GM12878 (cell line): Measurements from ENCODE around the gene RALBP1. TPM values are rescaled to one million over a fixed set of nuclear protein-coding genes. Genes with fewer than 3 reads are reported as not detected.

Source experiments
- ATAC-seq: fragments of 200-7000 bp; cut with Tn5 transposase; 3 replicates; pipeline ENCODE4 v1.9.1; 2020; ENCODE audit warnings: mild to moderate bottlenecking, moderate library complexity
- BruUV-seq: library from RNA; stranded (reverse); fragments of 400-500 nt; replicated peaks from 2 replicates; lab custom pipeline; 2021; lab: Mats Ljungman, UMichigan
- CTCF ChIA-PET: fragments of 300-600 bp; sonication (Branson Sonifier 250); formaldehyde crosslinking; extraction: SDS; loops from one replicate; lab custom pipeline; 2021; ENCODE audit warnings: inconsistent platforms; lab: Yijun Ruan, JAX
- POLR2A ChIA-PET: fragments of 350-600 bp; formaldehyde crosslinking; extraction: SDS; loops from one replicate; lab custom pipeline; 2021; ENCODE audit warnings: inconsistent platforms; lab: Charles Lee
- RAD21 ChIA-PET: fragments of 300-600 bp; sonication (Branson Sonifier 250); formaldehyde crosslinking; loops from one replicate; lab custom pipeline; 2023; ENCODE audit warnings: antibody characterized with exemption; ENCODE audit not compliant: unreplicated experiment; lab: Charles Lee
- SMC1A ChIA-PET: fragments of 300-600 bp; sonication (Branson Sonifier 250); formaldehyde crosslinking; loops from one replicate; lab custom pipeline; 2023; ENCODE audit not compliant: unreplicated experiment, uncharacterized antibody; lab: Charles Lee
- DNase-seq: peaks from one replicate; pipeline ENCODE4 v3.0.0-alpha.2; 2011; ENCODE audit warnings: low read depth, low spot score
- FAIRE-seq: peaks from 3 replicates; lab custom pipeline; 2011; peaks lifted over from hg19 to GRCh38; lab: Jason Lieb, UNC
- H2AFZ ChIP-seq: 2 replicates; pipeline ENCODE4 v1.6.0; 2011; ENCODE audit warnings: low read depth, low read length, control low read depth; ENCODE audit not compliant: control insufficient read depth
- H3K27ac ChIP-seq: 2 replicates; pipeline ENCODE4 v1.5.1; 2011; ENCODE audit warnings: control low read depth; ENCODE audit not compliant: control insufficient read depth, insufficient read depth
- H3K27me3 ChIP-seq, 2 experiments: replicated peaks in 1 of 2; 2 replicates each; pipeline versions ENCODE4 v1.6.0 to v1.6.1; 2011; ENCODE audit warnings: low read length in 1 of 2; ENCODE audit not compliant: control insufficient read depth in 2 of 2, insufficient read depth in 2 of 2
- H3K36me3 ChIP-seq, 2 experiments: 2 replicates each; pipeline ENCODE4 v1.5.1; 2011; ENCODE audit warnings: low read length in 1 of 2; ENCODE audit not compliant: control insufficient read depth in 2 of 2, insufficient read depth in 2 of 2
- H3K4me1 ChIP-seq: 2 replicates; pipeline ENCODE4 v1.6.1; 2011; ENCODE audit warnings: mild to moderate bottlenecking, low read length, moderate library complexity, mixed read lengths; ENCODE audit not compliant: control insufficient read depth, insufficient read depth
- H3K4me2 ChIP-seq: 2 replicates; pipeline ENCODE4 v1.6.0; 2011; ENCODE audit warnings: control low read depth; ENCODE audit not compliant: control insufficient read depth, insufficient read depth
- H3K4me3 ChIP-seq: fragments of 200-600 bp; sonication (generic); 2 replicates; pipeline ENCODE4 v1.5.1; 2016
- H3K79me2 ChIP-seq: 2 replicates; pipeline ENCODE4 v1.6.0; 2011; ENCODE audit warnings: low read length; ENCODE audit not compliant: control insufficient read depth, insufficient read depth
- H3K9ac ChIP-seq: 2 replicates; pipeline ENCODE4 v1.8.0; 2011; ENCODE audit warnings: low read length, control low read depth, mixed read lengths; ENCODE audit not compliant: control insufficient read depth, insufficient read depth
- H3K9me3 ChIP-seq: replicated peaks from 3 replicates; pipeline ENCODE4 v1.5.1; 2011; ENCODE audit warnings: mild to moderate bottlenecking, low read length; ENCODE audit not compliant: control insufficient read depth, insufficient read depth
- H4K20me1 ChIP-seq: 2 replicates; pipeline ENCODE4 v1.6.0; 2011; ENCODE audit not compliant: control insufficient read depth, insufficient read depth
- CEBPB ChIP-seq, 2 experiments: fragments of 150-350 bp in 1 of 2; IDR thresholded peaks; 2 replicates each; pipeline ENCODE4 v1.6.1; 2012 to 2014; ENCODE audit warnings: low read depth in 2 of 2, low read length in 2 of 2, borderline replicate concordance in 1 of 2, inconsistent platforms in 1 of 2
- CREM ChIP-seq: IDR thresholded peaks from 2 replicates; pipeline ENCODE4 v1.6.1; 2014; ENCODE audit warnings: antibody characterized with exemption, low read depth
- FOS ChIP-seq: IDR thresholded peaks from 3 replicates; pipeline ENCODE4 v1.6.1; 2011; ENCODE audit warnings: borderline replicate concordance; ENCODE audit not compliant: insufficient read length; ENCODE audit errors: extremely low read depth
- FOXK2 ChIP-seq: fragments of 450-650 bp; IDR thresholded peaks from 2 replicates; pipeline ENCODE4 v1.6.1; 2017; ENCODE audit warnings: mild to moderate bottlenecking, moderate library complexity
- IKZF2 ChIP-seq, 2 experiments: fragments of 450-650 bp; IDR thresholded peaks; 2 replicates each; pipeline ENCODE4 v1.6.1; 2017; ENCODE audit warnings: mild to moderate bottlenecking in 2 of 2, moderate library complexity in 2 of 2
- RUNX3 ChIP-seq: IDR thresholded peaks from 2 replicates; pipeline ENCODE4 v1.6.1; 2012; ENCODE audit warnings: low read length, inconsistent platforms
- SMC3 ChIP-seq: IDR thresholded peaks from 2 replicates; pipeline ENCODE4 v1.6.1; 2011; ENCODE audit warnings: low read length, improper control_type of control experiment, borderline replicate concordance
- TCF12 ChIP-seq: IDR thresholded peaks from 2 replicates; pipeline ENCODE4 v1.6.1; 2011; ENCODE audit warnings: low read depth, mild to moderate bottlenecking, low read length
- ZBED1 ChIP-seq: IDR thresholded peaks from 2 replicates; pipeline ENCODE4 v1.6.1; 2016; ENCODE audit warnings: borderline replicate concordance
- ZNF24 ChIP-seq: fragments of 450-650 bp; IDR thresholded peaks from 2 replicates; pipeline ENCODE4 v1.6.1; 2017; ENCODE audit warnings: antibody characterized with exemption, mild to moderate bottlenecking
- ZNF384 ChIP-seq: IDR thresholded peaks from 2 replicates; pipeline ENCODE4 v1.6.1; 2012; ENCODE audit warnings: low read depth, mild to moderate bottlenecking, low read length, improper control_type of control experiment, borderline replicate concordance
- ZSCAN29 ChIP-seq: fragments of 450-650 bp; IDR thresholded peaks from 2 replicates; pipeline ENCODE4 v1.6.1; 2017; ENCODE audit warnings: mild to moderate bottlenecking, moderate library complexity
- WGBS: methylation state at CpG from one replicate; pipeline ENCODE4 v1.1.6; 2016; ENCODE audit warnings: low lambda C conversion rate; ENCODE audit not compliant: insufficient replicate concordance, insufficient coverage; ENCODE audit errors: missing lambda C conversion rate; 5-methylcytosine and 5-hydroxymethylcytosine counted together
- in situ Hi-C: fragments of 300-500 bp; cut with MboI; formaldehyde crosslinking; loops from 9 replicates; pipeline ENCODE4 v1.14.3; 2018; ENCODE audit warnings: mixed read lengths
- intact Hi-C: fragments of 100-400 bp; cut with micrococcal nuclease; formaldehyde crosslinking; loops from one replicate; pipeline ENCODE4 v1.14.2; 2022; ENCODE audit not compliant: unreplicated experiment
- polyA plus RNA-seq, 11 experiments: library from polyadenylated mRNA; depleted of rRNA in 4 of 11; unstranded in 6 of 11; stranded (reverse) in 5 of 11; fragments of >200 nt; fragmentation: Nextera tagmentation in 4 of 11; fragmentation: Illumina TruSeq in 1 of 11; extraction: Ambion mirVana in 4 of 11; extraction: Trizol in 1 of 11; gene quantifications; 1 replicate in 1 of 11; 2 replicates in 10 of 11; pipeline versions ENCODE4 v1.2.1 to v1.2.3, GENCODE V29; 2011 to 2016; ENCODE audit warnings: inconsistent platforms in 2 of 11, missing spikeins in 2 of 11, low read depth in 1 of 11
- total RNA-seq, 4 experiments: library from RNA; depleted of rRNA in 3 of 4; stranded (reverse); fragments of >200 nt in 3 of 4; fragmentation: Illumina TruSeq in 1 of 4; extraction: Trizol in 1 of 4; gene quantifications; 2 replicates each; pipeline versions ENCODE4 v1.2.1 to v1.2.3, GENCODE V29; 2013 to 2021
- TF ChIP-seq, protein P1 (sequence below): fragments of 450-650 bp; IDR thresholded peaks from 2 replicates; pipeline ENCODE4 v1.6.1; 2018; ENCODE audit warnings: borderline replicate concordance, mild to moderate bottlenecking; ENCODE audit not compliant: partially characterized antibody
- TF ChIP-seq, protein P2 (sequence below): fragments of 450-650 bp; formaldehyde crosslinking; IDR thresholded peaks from 2 replicates; pipeline ENCODE4 v1.4.0; 2022; ENCODE audit warnings: mild to moderate bottlenecking, moderate library complexity
- TF ChIP-seq, protein P3 (sequence below): IDR thresholded peaks from 2 replicates; pipeline ENCODE4 v1.6.1; 2011; ENCODE audit warnings: mild to moderate bottlenecking, low read depth, low read length, moderate library complexity; ENCODE audit not compliant: insufficient replicate concordance
- TF ChIP-seq, protein P4 (sequence below): fragments of 450-650 bp; IDR thresholded peaks from 2 replicates; pipeline ENCODE4 v1.6.1; 2017; ENCODE audit warnings: borderline replicate concordance

RALBP1 gene
- total and polyA plus RNA-seq, 10 of the 15 experiments (the other 5 are each of a cell fraction or from before 2014, with no cell fraction given): 11.2 to 46.9 (median 41.8) TPM

DNA sequence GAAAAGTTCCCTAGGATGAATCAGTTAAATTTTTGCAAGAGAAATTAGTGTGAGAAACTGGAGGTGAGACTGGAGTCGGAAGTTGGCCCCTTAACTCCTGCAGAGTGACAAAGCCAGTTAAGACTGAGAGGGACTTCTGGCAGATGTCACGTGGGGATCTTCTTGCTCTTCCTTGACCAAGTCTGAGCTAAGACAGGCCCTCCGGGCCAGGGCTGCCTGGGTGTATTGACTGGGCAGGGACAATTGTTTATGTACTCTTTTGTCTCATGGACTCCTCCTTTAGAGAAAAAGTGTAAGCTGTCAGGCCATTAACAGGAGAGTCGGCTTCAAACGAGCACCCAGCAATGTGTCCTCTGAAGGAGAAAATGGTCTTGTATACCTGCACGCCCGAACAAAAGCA, 48.6 kb upstream of the RALBP1 start:
- no peak for FAIRE-seq
- DNase-seq: no peak
- ChIA-PET POLR2A (no interaction called here), CTCF (no interaction called here), SMC1A (no interaction called here), RAD21 (no interaction called here)
- WGBS: 95% methylated on average over 7 of the region's 7 CpGs
- Histone ChIP-seq H3K4me1 (no peaks in the 10 kb centered on the region), H3K36me3 (no peaks in the 10 kb centered on the region), H3K4me3 (no peak overlapping the region), H3K79me2 (no peaks in the 10 kb centered on the region), H3K9me3 (peaks cover 2% of the 10 kb centered on the region; the same call in 1 of the 3 replicates), H3K27me3 (no peaks in the 10 kb centered on the region)
- no TSS peak for BruUV-seq
- TF ChIP-seq ZSCAN29 (no peak), IKZF2 (IDR thresholded peaks at IDR 0.05) (no peak), CREM (no peak), SMC3 (no peak), FOXK2 (no peak), FOS (no peak), RUNX3 (no peak), ZNF384 (no peak), ZBED1 (no peak), TCF12 (no peak), CEBPB (IDR thresholded peaks at IDR 0.05; ENCODE audit: borderline replicate concordance in 1 of 2, low read depth in 2 of 2, low read length in 2 of 2) (no peak), ZNF24 (no peak)
- TF ChIP-seq, protein P1, sequence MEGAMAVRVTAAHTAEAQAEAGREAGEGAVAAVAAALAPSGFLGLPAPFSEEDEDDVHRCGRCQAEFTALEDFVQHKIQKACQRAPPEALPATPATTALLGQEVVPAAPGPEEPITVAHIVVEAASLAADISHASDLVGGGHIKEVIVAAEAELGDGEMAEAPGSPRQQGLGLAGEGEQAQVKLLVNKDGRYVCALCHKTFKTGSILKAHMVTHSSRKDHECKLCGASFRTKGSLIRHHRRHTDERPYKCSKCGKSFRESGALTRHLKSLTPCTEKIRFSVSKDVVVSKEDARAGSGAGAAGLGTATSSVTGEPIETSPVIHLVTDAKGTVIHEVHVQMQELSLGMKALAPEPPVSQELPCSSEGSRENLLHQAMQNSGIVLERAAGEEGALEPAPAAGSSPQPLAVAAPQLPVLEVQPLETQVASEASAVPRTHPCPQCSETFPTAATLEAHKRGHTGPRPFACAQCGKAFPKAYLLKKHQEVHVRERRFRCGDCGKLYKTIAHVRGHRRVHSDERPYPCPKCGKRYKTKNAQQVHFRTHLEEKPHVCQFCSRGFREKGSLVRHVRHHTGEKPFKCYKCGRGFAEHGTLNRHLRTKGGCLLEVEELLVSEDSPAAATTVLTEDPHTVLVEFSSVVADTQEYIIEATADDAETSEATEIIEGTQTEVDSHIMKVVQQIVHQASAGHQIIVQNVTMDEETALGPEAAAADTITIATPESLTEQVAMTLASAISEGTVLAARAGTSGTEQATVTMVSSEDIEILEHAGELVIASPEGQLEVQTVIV: no peak
- TF ChIP-seq, protein P2, sequence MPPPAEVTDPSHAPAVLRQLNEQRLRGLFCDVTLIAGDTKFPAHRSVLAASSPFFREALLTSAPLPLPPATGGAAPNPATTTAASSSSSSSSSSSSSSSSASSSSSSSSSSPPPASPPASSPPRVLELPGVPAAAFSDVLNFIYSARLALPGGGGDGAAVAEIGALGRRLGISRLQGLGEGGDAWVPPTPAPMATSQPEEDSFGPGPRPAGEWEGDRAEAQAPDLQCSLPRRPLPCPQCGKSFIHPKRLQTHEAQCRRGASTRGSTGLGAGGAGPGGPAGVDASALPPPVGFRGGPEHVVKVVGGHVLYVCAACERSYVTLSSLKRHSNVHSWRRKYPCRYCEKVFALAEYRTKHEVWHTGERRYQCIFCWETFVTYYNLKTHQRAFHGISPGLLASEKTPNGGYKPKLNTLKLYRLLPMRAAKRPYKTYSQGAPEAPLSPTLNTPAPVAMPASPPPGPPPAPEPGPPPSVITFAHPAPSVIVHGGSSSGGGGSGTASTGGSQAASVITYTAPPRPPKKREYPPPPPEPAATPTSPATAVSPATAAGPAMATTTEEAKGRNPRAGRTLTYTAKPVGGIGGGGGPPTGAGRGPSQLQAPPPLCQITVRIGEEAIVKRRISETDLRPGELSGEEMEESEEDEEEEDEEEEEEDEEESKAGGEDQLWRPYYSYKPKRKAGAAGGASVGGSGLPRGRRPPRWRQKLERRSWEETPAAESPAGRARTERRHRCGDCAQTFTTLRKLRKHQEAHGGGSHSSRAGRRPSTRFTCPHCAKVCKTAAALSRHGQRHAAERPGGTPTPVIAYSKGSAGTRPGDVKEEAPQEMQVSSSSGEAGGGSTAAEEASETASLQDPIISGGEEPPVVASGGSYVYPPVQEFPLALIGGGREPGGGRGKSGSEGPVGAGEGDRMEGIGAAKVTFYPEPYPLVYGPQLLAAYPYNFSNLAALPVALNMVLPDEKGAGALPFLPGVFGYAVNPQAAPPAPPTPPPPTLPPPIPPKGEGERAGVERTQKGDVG (CRISPR knock-in tag): no peak
- TF ChIP-seq, protein P3, sequence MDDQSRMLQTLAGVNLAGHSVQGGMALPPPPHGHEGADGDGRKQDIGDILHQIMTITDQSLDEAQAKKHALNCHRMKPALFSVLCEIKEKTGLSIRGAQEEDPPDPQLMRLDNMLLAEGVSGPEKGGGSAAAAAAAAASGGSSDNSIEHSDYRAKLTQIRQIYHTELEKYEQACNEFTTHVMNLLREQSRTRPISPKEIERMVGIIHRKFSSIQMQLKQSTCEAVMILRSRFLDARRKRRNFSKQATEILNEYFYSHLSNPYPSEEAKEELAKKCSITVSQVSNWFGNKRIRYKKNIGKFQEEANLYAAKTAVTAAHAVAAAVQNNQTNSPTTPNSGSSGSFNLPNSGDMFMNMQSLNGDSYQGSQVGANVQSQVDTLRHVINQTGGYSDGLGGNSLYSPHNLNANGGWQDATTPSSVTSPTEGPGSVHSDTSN: no peak
- TF ChIP-seq, protein P4, sequence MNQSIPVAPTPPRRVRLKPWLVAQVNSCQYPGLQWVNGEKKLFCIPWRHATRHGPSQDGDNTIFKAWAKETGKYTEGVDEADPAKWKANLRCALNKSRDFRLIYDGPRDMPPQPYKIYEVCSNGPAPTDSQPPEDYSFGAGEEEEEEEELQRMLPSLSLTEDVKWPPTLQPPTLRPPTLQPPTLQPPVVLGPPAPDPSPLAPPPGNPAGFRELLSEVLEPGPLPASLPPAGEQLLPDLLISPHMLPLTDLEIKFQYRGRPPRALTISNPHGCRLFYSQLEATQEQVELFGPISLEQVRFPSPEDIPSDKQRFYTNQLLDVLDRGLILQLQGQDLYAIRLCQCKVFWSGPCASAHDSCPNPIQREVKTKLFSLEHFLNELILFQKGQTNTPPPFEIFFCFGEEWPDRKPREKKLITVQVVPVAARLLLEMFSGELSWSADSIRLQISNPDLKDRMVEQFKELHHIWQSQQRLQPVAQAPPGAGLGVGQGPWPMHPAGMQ: no peak
- TF ChIP-seq, all 136 proteins: peak for 0
- in situ Hi-C loops (no loop called here), intact Hi-C loops (no loop called here)
- H3K27ac ChIP-seq: no peak overlapping the region
- H2AFZ ChIP-seq: no peak overlapping the region
- no peaks in the 10 kb centered on the region for H4K20me1 ChIP-seq
- ATAC-seq: no peak
- H3K9ac ChIP-seq: no peak overlapping the region
- no peak overlapping the region for H3K4me2 ChIP-seq
